K562 (cell line): ENCODE results near the gene DNAH8. TPM values are rescaled to one million over a fixed set of nuclear protein-coding genes. Genes with fewer than 3 reads are reported as not detected.

Experiments used
- ATAC-seq: fragments of 200-7000 bp; cut with Tn5 transposase; 3 replicates; pipeline ENCODE4 v1.9.1; 2020; ENCODE audit warnings: moderate library complexity
- BruUV-seq: library from RNA; stranded (reverse); fragments of 400-500 nt; replicated peaks from 2 replicates; lab custom pipeline; 2021; lab: Mats Ljungman, UMichigan
- CTCF ChIA-PET: fragments of 300-600 bp; formaldehyde crosslinking; extraction: SDS; loops from one replicate; lab custom pipeline; 2021; ENCODE audit warnings: low intra/inter-chr PET ratio; lab: Yijun Ruan, JAX
- POLR2A ChIA-PET: fragments of 300-600, 350-650 bp; sonication (Branson Sonifier 250); formaldehyde crosslinking; extraction: SDS; loops from one replicate; lab custom pipeline; 2021; ENCODE audit warnings: antibody characterized with exemption, inconsistent platforms; lab: Yijun Ruan, JAX
- DNase-seq, 4 experiments: peaks; one replicate each; pipeline versions ENCODE4 v3.0.0 to v3.0.0-alpha.2; 2011 to 2018; ENCODE audit warnings: low spot score in 3 of 4, mixed read lengths in 3 of 4; ENCODE audit errors: extremely low read depth in 1 of 4
- FAIRE-seq: peaks from 2 replicates; lab custom pipeline; 2011; peaks lifted over from hg19 to GRCh38; lab: Jason Lieb, UNC
- H2AFZ ChIP-seq: 2 replicates; pipeline ENCODE4 v1.6.0; 2011; ENCODE audit warnings: low read depth, low read length, control low read depth, inconsistent platforms
- H3K27ac ChIP-seq: fragments of 200-600 bp; 3 replicates; pipeline ENCODE4 v1.8.0; 2011; ENCODE audit warnings: low read depth, mild to moderate bottlenecking, control low read depth, inconsistent platforms, low read length, moderate library complexity, mixed read lengths; ENCODE audit errors: extremely low read depth
- H3K27me3 ChIP-seq, 2 experiments: fragments of 300-600 bp in 1 of 2; 2 replicates in 1 of 2; 3 replicates in 1 of 2; pipeline versions ENCODE4 v1.6.0 to v1.8.0; 2011; ENCODE audit warnings: inconsistent platforms in 2 of 2, low read length in 2 of 2, mild to moderate bottlenecking in 1 of 2, mixed read lengths in 1 of 2, moderate library complexity in 1 of 2; ENCODE audit not compliant: control insufficient read depth in 2 of 2, insufficient read depth in 2 of 2
- H3K36me3 ChIP-seq: fragments of 300-600 bp; 3 replicates; pipeline ENCODE4 v1.8.0; 2011; ENCODE audit warnings: mild to moderate bottlenecking, low read length, inconsistent platforms; ENCODE audit not compliant: control insufficient read depth, insufficient read depth
- H3K4me1 ChIP-seq, 2 experiments: fragments of 200-600 bp in 1 of 2; replicated peaks in 1 of 2; 2 replicates in 1 of 2; 3 replicates in 1 of 2; pipeline versions ENCODE4 v1.5.1 to v1.8.0; 2011; ENCODE audit warnings: inconsistent platforms in 2 of 2, low read length in 2 of 2, mild to moderate bottlenecking in 1 of 2, mixed read lengths in 1 of 2, moderate library complexity in 1 of 2; ENCODE audit not compliant: control insufficient read depth in 2 of 2, insufficient read depth in 2 of 2
- H3K4me2 ChIP-seq: 2 replicates; pipeline ENCODE4 v1.6.1; 2011; ENCODE audit warnings: low read length, control low read depth, inconsistent platforms, mixed read lengths; ENCODE audit not compliant: insufficient read depth
- H3K4me3 ChIP-seq: fragments of 200-600 bp; sonication (generic), shearing (Covaris generic); 2 replicates; pipeline ENCODE4 v1.5.1; 2016; ENCODE audit warnings: control low read depth, inconsistent platforms
- H3K79me2 ChIP-seq: fragments of 200-600 bp; 3 replicates; pipeline ENCODE4 v1.8.0; 2011; ENCODE audit warnings: low read length, inconsistent platforms; ENCODE audit not compliant: control insufficient read depth, insufficient read depth
- H3K9ac ChIP-seq, 2 experiments: 2 replicates each; pipeline versions ENCODE4 v1.6.0 to v1.6.1; 2011; ENCODE audit warnings: low read depth in 2 of 2, low read length in 2 of 2, control low read depth in 1 of 2, inconsistent platforms in 1 of 2, mild to moderate bottlenecking in 1 of 2, mixed read lengths in 1 of 2; ENCODE audit not compliant: insufficient read depth in 1 of 2
- H3K9me1 ChIP-seq: one replicate; pipeline ENCODE4 v1.6.0; 2011; ENCODE audit warnings: inconsistent platforms, mild to moderate bottlenecking, low read length, moderate library complexity; ENCODE audit not compliant: control insufficient read depth, insufficient read depth
- H3K9me3 ChIP-seq: replicated peaks from 2 replicates; pipeline ENCODE4 v1.5.1; 2011; ENCODE audit warnings: low read depth, low read length, inconsistent platforms; ENCODE audit not compliant: control insufficient read depth, insufficient read depth
- H4K20me1 ChIP-seq: replicated peaks from 2 replicates; pipeline ENCODE4 v1.6.1; 2011; ENCODE audit warnings: low read length, inconsistent platforms, mixed read lengths; ENCODE audit not compliant: control insufficient read depth, insufficient read depth
- AFF1 ChIP-seq, 2 experiments: fragments of 450-650 bp; IDR thresholded peaks; 2 replicates each; pipeline ENCODE4 v1.6.1; 2018; ENCODE audit warnings: mild to moderate bottlenecking in 2 of 2, low read depth in 1 of 2; ENCODE audit not compliant: partially characterized antibody in 2 of 2
- CC2D1A ChIP-seq: fragments of 450-650 bp; IDR thresholded peaks from 2 replicates; pipeline ENCODE4 v1.6.1; 2017; ENCODE audit warnings: mild to moderate bottlenecking
- ELF1 ChIP-seq: fragments of 200-800 bp; sonication (Bioruptor generic); IDR thresholded peaks from 2 replicates; pipeline ENCODE4 v1.6.1; 2016; ENCODE audit warnings: missing genetic modification characterization, missing compliant biosample characterization
- HDAC1 ChIP-seq, 2 experiments: fragments of 450-650 bp; IDR thresholded peaks; 2 replicates each; pipeline ENCODE4 v1.6.1; 2016 to 2017; ENCODE audit warnings: inconsistent platforms in 1 of 2, mild to moderate bottlenecking in 1 of 2, moderate library complexity in 1 of 2
- NCOA4 ChIP-seq: fragments of 450-650 bp; IDR thresholded peaks from 2 replicates; pipeline ENCODE4 v1.6.1; 2018; ENCODE audit warnings: mild to moderate bottlenecking; ENCODE audit not compliant: partially characterized antibody
- RCOR1 ChIP-seq, 2 experiments: IDR thresholded peaks; 2 replicates each; pipeline ENCODE4 v1.6.1; 2012; ENCODE audit warnings: low read depth in 2 of 2, low read length in 2 of 2, borderline replicate concordance in 1 of 2, improper control_type of control experiment in 1 of 2
- SIN3A ChIP-seq, 2 experiments: fragments of 150-350 bp in 1 of 2; IDR thresholded peaks; 2 replicates each; pipeline ENCODE4 v1.6.1; 2011 to 2016; ENCODE audit warnings: borderline replicate concordance in 2 of 2, low read depth in 2 of 2, low read length in 2 of 2, mild to moderate bottlenecking in 2 of 2, moderate library complexity in 2 of 2; ENCODE audit not compliant: control insufficient read depth in 1 of 2
- THRB ChIP-seq: fragments of 450-650 bp; formaldehyde crosslinking; conservative IDR thresholded peaks from 2 replicates; pipeline ENCODE4 v1.4.0; 2022; ENCODE audit warnings: mild to moderate bottlenecking, missing genetic modification characterization
- TRIM24 ChIP-seq, 2 experiments: fragments of 450-650 bp; IDR thresholded peaks; 2 replicates each; pipeline ENCODE4 v1.6.1; 2016
- ZNF609 ChIP-seq: sonication (generic); formaldehyde crosslinking; IDR thresholded peaks from 2 replicates; pipeline ENCODE4 v1.8.1; 2023; ENCODE audit warnings: missing genetic modification reagents, mild to moderate bottlenecking, borderline replicate concordance
- WGBS: fragments of 100-300 bp; shearing (Covaris generic); methylation state at CpG from one replicate; pipeline ENCODE4 v1.1.6; 2016; ENCODE audit warnings: low coverage, mixed read lengths; ENCODE audit not compliant: insufficient coverage; ENCODE audit errors: missing lambda C conversion rate; 5-methylcytosine and 5-hydroxymethylcytosine counted together
- in situ Hi-C: fragments of 300-500 bp; cut with MboI; formaldehyde crosslinking; loops from 4 replicates; pipeline ENCODE4 v1.15.0; 2018; ENCODE audit warnings: inconsistent platforms, mixed read lengths
- intact Hi-C: fragments of 100-400 bp; cut with micrococcal nuclease; formaldehyde crosslinking; loops from 2 replicates; pipeline ENCODE4 v1.14.2; 2022
- polyA plus RNA-seq, 8 experiments: library from polyadenylated mRNA; depleted of rRNA in 4 of 8; stranded (reverse) in 5 of 8; unstranded in 3 of 8; fragments of >200 nt; fragmentation: Nextera tagmentation in 2 of 8; fragmentation: Illumina TruSeq in 1 of 8; extraction: Ambion mirVana in 2 of 8; extraction: Trizol in 1 of 8; gene quantifications; 2 replicates each; pipeline versions ENCODE4 v1.2.1 to v1.2.3, GENCODE V29; 2011 to 2014; ENCODE audit warnings: inconsistent platforms in 1 of 8, missing spikeins in 1 of 8
- total RNA-seq, 7 experiments: library from RNA; depleted of rRNA in 6 of 7; stranded (reverse); fragments of >200 nt in 6 of 7; fragmentation: Illumina TruSeq in 2 of 7; extraction: Trizol in 2 of 7; gene quantifications; 2 replicates each; pipeline versions ENCODE4 v1.2.1 to v1.2.3, GENCODE V29; 2011 to 2021; ENCODE audit warnings: low replicate concordance in 1 of 7

Gene DNAH8
- total and polyA plus RNA-seq, 9 of the 15 experiments (the other 6 are each of a cell fraction or from before 2014, with no cell fraction given): 1.2 to 4.2 (median 2.9) TPM

- H3K4me1 ChIP-seq: peaks cover 6 to 24% of the 10 kb centered on the region in 2 experiments
- CTCF ChIA-PET: no interaction called here
- no peaks in the 10 kb centered on the region for H3K79me2 ChIP-seq
- no peaks in the 10 kb centered on the region for H3K27me3 ChIP-seq
- peak overlapping the region; percentile 57 for H3K4me2 ChIP-seq
- POLR2A ChIA-PET: interaction anchor here (0.6 to 1.3 kb wide), 5 partner anchors 10 to 133 kb away, joined by 3 to 4 read pairs (median 3); no protein-coding TSS in a partner anchor
- peak; percentile 100 for FAIRE-seq
- BruUV-seq: no TSS peak
- no peaks in the 10 kb centered on the region for H3K9me3 ChIP-seq
- peak; percentile 45 to 94 (median 68) for DNase-seq
- ATAC-seq: peak; percentile 99
- no peaks in the 10 kb centered on the region for H3K36me3 ChIP-seq
- no peaks in the 10 kb centered on the region for H4K20me1 ChIP-seq
- H2AFZ ChIP-seq: peak overlapping the region; percentile 34; the same call in 1 of the 2 replicates
- intact Hi-C loops (no loop called here), in situ Hi-C loops (no loop called here)
- 0% methylated on average over 3 of the region's 3 CpGs for WGBS
- no peak overlapping the region for H3K4me3 ChIP-seq
- no peak overlapping the region; the same call in 2 of the 3 replicates for H3K27ac ChIP-seq
- H3K9ac ChIP-seq: no peak overlapping the region
- no peaks in the 10 kb centered on the region for H3K9me1 ChIP-seq
- TF ChIP-seq CC2D1A (peak; percentile 43; the same call in 1 of the 2 replicates), ELF1 (tag) (no peak), HDAC1 (IDR thresholded peaks at IDR 0.05) (peak in 1 of 2 experiments; percentile 94; a peak in 3 of 4 replicates), AFF1 (IDR thresholded peaks at IDR 0.05; ENCODE audit: low read depth in 1 of 2, partially characterized antibody in 2 of 2) (peak in 1 of 2 experiments; percentile 32), RCOR1 (IDR thresholded peaks at IDR 0.05; ENCODE audit: borderline replicate concordance in 1 of 2, low read depth in 2 of 2, low read length in 2 of 2) (peak in 1 of 2 experiments; percentile 94; a peak in 3 of 4 replicates), THRB (no peak), SIN3A (IDR thresholded peaks at IDR 0.05; ENCODE audit: borderline replicate concordance in 2 of 2, control insufficient read depth in 1 of 2, low read depth in 2 of 2, low read length in 2 of 2) (no peak), TRIM24 (IDR thresholded peaks at IDR 0.05) (peak; percentile 79 to 90; a peak in 3 of 4 replicates), ZNF609 (CRISPR knock-in tag) (no peak), NCOA4 (peak; percentile 32)
Observed at GRCh38 chr6:39007575-39007974, 292.5 kb downstream of the DNAH8 start.
